H1 (cell line): ENCODE data around the gene WNT7A. TPM values are rescaled to one million over a fixed set of nuclear protein-coding genes. Genes with fewer than 3 reads are reported as not detected.

Experiments
- CHD7 ChIP-seq: fragments of 300-600 bp; sonication (generic); IDR thresholded peaks from 2 replicates; pipeline ENCODE4 v1.7.1; 2012; ENCODE audit warnings: low read length, moderate library complexity, mild to moderate bottlenecking, inconsistent platforms; ENCODE audit not compliant: insufficient replicate concordance
- RBBP5 ChIP-seq: IDR thresholded peaks from 2 replicates; pipeline ENCODE4 v1.7.1; 2012; ENCODE audit warnings: low read depth, mild to moderate bottlenecking, inconsistent platforms, low read length, moderate library complexity, borderline replicate concordance
- ZNF274 ChIP-seq: IDR thresholded peaks from 2 replicates; pipeline ENCODE4 v1.7.0; 2012; ENCODE audit warnings: low read length, borderline replicate concordance; ENCODE audit errors: extremely low read depth
- polyA plus RNA-seq, 7 experiments: library from polyadenylated mRNA; depleted of rRNA in 3 of 7; stranded (reverse) in 5 of 7; unstranded in 2 of 7; fragments of >200 nt in 5 of 7; fragments of 200-250 nt in 2 of 7; gene quantifications; 1 replicate in 5 of 7; 2 replicates in 1 of 7; 4 replicates in 1 of 7; pipeline versions ENCODE4 v1.2.1 to v1.2.3, GENCODE V29; 2011 to 2013; ENCODE audit warnings: missing spikeins in 2 of 7, mixed read lengths in 2 of 7
- total RNA-seq: library from RNA; stranded (reverse); fragmentation: NEBNext Ultra II Directional; extraction: Animal tissue kit (Norgen Biotek cat#: 25700); gene quantifications from 2 replicates; pipeline ENCODE4 v1.2.1, GENCODE V29; 2021

WNT7A gene
- total and polyA plus RNA-seq, 2 of the 8 experiments (the other 6 are each of a cell fraction or from before 2014, with no cell fraction given), result 0.02 TPM; not detected in 1

GRCh38 chr3:13832130-13832529 lies 47.7 kb downstream of the WNT7A start (continued):
- TF ChIP-seq CHD7 (no peak), ZNF274 (no peak), RBBP5 (no peak)
